NCI-H82 treated with DMSO at 0.1 percent for 48 hours (cell line): Measurements from ENCODE around the gene KLHL29.

ENCODE experiments used
- DNase-seq: peaks from one replicate; lab custom pipeline; 2025; ENCODE audit not compliant: unreplicated experiment; lab: John Stamatoyannopoulos, UW

Gene KLHL29

DNA sequence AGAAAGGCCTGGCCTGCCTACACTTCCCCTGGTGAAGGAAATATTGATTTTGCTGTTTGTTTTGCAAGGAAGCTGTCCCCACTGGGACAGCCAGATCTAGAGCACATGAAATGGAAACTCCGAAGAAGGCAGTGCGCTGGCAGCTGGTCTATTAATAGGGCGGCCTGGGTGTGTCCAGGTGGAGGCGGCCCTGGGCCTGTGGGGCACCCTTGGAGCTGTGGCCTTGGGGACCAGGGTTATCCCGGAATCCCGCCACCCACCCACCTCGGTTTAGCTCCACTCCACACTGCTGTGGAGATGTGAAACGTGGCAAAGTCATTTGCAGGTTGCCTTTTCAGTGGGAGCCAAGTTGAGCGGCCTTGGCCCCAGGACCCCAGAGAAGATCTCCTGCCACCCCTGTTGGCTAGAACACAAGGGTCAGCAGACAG is 204.3 kb downstream of the KLHL29 start:
- DNase-seq = no peak

DNA sequence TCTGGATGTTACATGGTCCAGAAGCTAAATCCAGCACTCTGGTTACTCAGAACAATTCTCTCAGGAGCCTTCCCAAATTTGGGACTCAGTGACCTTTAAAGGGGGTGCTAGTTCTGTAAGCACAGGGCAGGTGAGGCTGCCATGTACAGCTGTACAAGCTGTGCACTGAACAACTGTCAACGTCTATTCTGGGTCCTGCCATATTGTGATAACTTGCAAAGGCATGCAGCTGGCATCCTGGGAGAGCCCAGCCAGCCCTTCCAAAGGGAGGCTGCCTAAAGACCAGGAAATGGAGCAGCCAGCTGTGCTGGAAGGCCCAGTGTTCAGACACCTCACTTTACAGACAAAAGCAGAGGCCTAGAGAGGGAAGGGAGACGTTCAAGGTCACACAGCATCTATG is 204.8 kb downstream of the KLHL29 start:
- no peak for DNase-seq

DNA sequence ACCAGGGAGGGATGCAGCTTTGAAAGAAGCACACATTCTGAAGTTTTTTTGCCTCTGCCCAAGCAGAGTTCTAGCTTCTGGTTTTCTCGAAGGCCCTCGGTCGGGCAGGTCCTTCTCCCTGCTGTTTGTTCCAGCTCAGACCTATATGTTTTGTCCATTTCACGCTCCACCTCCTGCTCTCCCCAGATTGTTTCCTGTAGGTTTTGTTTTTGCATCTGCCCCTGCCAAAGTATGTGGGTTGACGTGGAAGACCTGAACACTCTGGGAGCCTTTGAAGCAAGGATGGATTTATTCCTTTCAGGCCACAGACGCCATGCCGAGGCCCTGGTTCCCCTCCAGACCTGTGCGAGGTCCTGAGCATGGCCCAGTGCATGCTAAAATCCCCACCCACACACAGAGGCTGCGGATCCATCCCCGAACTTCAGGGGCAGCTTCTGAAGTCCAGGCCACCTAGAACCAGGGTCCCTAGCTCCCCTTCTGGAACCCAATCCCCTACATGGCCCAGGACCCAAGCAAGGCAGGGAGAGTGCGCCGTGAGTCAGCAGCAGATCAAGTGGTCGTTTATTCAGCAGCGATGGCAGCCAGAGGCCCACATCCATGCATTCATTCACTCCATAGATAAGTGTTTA is 205.4 kb downstream of the KLHL29 start:
- DNase-seq = no peak

DNA sequence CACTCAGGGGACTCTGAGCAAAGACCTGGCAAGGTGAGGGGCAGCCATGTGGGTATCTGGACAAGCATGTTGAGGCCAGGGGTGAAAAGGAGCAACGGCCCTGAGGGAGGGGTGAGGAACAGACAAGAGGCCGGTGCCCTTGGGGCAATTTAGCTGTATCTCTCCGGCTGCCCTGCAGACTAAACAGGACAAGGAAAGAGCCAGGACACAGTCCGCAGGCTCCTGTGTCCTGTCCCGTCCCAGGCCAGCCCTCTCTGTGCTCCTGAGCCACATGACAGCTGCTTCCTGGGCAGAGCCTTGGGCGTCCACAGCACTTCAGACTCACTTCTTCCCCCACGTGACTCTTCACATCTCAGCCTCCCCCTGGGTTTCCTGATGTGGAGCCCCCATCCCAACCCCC is 206.1 kb downstream of the KLHL29 start:
- no peak for DNase-seq

DNA sequence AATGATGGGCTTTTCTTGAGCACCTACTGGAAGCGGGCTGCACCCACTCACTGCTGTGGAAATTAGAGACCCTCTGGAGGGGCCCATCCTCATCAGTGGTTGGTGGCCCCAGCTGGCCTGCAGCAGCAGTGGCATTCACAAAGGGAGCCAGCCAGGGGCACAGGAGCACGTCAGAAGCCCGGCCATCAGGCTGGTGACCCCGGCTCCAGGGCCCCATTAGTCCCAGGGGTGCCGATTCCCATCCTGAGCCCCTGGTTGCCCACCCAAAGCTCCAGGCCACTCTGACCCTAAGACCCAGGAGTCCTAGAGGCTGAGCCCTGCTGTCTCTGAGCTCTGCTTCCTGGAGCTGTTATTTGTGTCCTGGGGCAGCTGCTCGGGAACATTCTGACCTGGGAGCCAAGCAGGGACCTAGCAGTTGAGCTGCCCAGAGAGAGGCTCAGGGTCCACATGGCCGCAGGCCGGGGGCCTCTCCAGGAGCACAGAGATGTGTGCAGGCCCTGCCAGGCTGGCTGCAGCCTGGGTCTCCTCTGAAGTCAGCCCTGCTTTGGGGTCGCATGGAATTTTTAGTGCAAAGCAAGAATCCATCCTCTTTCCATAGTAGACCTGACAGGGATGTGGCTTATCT is 207.2 kb downstream of the KLHL29 start:
- DNase-seq = no peak

DNA sequence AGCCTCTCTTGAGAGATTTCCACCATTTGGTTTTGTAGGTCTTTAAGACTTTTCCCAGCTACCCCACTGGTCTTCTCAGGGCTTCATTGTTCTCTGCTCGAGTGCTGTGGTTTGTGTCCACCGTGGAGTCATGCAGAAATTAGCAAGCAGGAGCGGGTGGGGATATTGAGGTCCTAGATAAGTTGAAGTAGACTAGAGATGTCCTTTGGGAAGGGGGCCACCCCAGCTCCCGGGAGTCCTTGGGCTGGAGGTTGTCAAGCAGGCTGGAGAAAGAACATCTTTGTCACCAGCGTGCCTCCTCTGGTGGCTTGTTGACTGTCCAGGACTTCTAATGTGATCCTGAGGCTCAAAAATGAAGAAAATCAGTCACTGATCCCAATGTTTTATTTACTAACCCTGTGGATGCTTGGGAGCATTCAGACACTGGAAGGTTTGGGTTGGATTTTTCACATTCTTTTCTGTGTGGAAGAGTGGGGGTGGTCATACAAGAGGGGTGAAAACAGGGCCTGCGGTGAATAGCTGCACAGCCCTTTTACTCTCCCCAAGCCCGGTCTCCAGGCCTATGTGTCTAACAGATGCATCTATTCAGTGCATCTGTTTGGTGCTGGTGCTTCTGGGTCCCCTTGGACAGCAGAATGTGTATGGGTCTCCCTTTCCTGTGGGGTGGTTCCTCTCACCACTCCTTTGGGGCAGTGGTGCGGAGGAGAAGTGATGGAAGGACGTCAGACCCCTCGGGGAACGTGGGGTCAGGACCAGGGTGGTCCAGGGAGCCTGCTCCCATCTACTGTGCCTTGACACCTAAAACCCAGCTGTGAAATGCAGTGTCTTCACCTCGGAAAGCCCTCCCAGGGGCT is 208.1 kb downstream of the KLHL29 start:
- DNase-seq = no peak

DNA sequence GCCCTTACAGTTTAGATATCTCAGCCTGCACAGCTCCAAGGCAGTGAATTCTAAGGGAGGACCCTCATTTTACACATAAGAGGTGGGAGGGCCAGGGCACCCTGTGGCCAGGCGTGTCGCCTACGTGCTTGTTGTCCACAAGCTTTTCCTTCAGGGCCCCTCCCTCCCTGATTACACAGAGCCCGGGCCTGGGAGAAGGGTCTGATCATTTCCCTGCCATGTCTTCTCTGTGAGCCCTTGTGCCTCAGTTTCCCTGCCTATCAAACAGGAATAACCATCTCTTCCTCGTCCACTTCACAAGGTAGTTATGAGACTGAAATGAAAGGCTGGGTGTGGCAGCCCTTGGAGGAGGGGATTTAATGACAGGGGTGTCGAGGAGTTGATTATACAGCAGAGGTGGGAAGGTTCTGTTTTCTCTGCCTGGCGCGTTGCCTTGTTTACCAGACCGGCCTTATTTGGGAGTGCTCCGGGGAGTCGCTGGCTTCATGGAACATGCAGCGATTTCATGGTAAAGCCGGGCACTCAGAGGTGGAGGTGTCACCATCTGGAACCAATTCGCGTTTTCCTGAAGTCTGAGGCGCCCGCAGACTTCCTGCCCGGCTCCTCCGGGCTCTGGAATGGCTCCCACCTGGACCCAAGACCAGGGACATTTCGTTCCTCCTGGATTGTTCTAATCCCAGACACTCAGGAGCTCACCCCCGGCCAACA is 208.9 kb downstream of the KLHL29 start:
- no peak for DNase-seq

DNA sequence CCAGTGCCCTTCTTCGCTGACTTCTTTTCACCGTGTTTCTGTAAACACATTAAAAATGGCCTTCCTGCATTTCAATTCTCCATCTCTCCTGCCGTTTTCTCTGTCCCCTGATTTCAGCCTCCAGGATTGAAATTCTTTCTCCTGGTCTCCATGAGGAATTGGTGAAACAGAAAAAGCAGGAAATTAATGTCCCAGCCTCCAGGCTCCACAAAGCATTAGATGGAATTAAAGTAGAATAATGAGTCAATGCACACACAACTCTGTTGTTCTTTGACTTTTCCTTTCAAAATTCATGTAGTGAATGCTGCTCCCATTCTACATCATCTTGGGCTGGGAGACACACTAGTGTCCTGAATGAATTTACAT is 209.5 kb downstream of the KLHL29 start:
- no peak for DNase-seq

DNA sequence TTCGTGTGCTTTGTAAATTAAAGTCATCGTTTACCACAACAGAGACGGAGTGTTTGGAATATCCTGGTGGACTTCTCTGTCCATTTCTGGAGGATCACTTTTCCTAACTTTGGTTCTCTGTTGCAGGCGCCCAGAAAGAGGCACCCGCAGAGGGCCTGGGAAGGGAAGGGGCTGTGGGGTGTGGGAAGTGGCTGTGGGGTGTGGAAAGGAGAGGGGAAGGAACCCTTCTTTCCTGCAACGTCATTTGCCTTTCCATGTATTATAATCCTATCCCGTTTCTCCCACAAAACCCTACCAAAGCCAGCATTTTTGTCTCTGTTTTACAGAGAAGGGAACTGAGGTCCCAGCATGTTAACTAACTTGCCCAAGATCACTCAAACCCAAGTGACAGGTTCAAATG is 210.0 kb downstream of the KLHL29 start:
- DNase-seq = no peak

DNA sequence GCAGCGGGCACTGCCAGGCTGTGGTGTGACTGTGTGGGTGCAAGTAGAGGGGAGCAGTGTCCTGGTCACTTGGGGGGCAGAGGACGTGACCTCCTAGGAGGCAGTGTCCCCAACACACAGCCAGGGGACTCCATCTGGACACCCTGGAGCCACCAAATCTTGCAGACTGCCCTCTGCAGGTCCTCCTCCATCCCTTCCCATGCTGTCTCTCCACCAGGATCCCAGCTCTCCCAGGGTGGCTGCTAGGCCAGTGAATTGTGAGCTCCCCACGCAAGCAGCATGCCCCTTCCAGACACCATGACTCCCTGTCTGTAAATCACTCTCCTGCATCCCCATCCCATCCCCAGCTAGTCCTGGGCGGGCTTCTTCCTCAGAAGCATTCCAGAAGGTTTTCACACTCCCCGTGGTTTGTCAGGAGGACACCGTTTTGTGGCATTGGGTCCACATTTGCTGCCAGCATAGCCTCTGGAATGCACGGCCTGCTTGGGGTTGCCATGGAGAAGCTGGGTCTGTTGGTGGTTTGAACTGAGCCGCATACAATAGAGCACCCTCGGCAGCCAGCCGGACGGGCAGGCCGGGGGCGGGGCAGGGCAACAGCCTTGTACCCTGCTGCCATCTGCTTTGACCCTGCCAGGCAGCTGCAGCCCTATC is 210.7 kb downstream of the KLHL29 start:
- DNase-seq = no peak

DNA sequence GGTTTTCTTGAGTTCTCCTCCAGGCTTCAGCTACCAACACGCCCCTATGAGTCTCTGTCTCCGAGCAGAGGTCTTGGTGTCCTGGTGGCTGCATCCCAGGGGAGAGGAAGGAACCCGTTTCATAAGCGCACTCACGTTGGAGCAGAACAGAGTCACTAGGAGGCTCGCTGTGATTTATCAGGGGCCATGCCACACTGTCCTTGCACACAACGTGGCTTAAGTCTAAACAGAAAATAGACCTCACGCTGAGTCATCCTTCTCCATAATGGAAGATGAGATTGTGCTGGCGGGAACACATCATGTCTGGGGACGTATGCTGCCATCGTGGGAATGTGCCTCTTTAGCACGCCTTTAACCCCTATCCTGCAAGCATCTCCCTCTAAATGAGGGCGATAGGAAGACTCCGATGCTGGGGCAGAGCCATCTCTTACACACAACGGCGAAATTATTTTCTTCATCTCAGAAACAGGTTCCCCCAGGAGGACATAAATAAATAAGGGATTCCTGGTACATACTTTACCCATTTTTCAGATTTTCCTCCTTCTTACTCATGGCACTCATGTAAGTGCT is 211.4 kb downstream of the KLHL29 start:
- DNase-seq = no peak

DNA sequence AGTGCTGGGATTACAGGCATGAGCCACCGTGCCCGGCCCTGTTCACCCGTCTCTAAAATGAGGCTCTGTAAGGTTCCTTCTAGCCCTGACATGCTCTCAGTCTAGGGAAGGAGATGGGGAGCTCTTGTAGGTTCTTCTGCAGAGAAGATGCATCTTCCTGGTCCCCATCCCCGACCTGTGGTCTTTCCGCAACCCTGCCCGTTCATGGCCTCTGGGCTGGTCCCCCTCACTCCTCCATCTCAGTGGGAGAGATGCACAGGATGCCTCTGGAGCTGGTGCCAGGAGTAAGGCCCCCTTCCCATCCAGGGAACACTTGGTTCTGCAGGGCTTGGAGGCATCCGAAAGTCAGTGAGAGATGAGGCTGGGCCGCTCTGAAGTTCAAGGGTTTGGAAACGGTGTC is 212.7 kb downstream of the KLHL29 start:
- no peak for DNase-seq

DNA sequence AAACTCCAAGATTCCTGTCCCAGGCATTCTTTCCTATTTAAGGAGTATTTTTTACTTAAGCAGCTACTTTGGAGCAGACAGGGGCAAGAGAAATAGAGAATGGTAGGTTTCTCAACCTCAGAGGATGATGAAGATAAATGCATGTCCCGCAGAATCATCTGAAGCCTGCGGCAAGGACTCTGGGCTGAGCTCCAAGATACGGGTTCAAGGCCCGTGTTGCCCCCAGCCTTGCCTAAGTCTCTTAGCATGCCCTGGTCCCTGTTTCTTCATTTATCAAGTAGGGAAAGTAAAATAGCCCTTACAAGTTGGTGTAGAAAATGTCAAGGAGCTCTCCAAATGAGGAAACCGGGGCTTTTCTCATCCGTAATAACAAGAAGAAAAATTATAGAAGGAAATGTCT is 214.0 kb downstream of the KLHL29 start:
- no peak for DNase-seq

DNA sequence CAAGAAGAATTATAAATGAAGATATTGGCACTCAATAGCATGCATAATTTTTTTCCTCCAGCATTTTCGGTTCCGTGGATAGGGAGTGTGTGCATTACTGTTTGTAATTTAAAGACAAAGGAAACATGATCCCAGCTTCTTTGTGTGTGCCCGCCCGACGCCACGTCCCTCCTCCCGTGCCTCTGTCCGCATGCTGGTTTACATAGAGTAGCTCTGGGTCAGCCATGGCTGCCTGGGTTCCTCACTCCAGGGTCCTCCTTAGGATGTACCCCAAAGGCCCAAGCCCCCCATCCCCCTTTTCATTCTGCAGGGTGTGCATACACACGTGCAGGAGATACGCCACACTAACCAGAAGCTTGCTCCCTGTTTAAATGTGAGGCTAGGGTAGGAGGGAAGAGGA is 214.7 kb downstream of the KLHL29 start:
- no peak for DNase-seq

DNA sequence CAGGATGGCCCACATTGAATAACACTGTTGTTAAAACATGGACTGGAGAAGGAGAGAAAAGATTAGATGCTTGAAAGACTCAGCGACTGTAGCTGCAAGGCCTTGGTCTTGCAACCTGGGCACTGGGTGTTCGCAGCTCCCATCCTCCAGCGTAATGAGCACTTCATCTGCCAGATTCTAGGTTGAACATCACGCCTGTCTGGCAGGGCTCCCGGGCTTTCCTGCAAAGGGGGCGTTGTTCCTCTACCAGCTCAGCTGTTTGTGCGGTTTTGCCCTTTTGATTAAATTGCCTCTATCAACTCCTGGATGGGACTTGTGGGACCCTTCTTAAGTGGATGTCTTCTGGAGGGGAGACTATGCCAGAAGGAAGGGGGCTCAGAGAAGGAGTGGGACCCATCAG is 215.4 kb downstream of the KLHL29 start:
- no peak for DNase-seq

DNA sequence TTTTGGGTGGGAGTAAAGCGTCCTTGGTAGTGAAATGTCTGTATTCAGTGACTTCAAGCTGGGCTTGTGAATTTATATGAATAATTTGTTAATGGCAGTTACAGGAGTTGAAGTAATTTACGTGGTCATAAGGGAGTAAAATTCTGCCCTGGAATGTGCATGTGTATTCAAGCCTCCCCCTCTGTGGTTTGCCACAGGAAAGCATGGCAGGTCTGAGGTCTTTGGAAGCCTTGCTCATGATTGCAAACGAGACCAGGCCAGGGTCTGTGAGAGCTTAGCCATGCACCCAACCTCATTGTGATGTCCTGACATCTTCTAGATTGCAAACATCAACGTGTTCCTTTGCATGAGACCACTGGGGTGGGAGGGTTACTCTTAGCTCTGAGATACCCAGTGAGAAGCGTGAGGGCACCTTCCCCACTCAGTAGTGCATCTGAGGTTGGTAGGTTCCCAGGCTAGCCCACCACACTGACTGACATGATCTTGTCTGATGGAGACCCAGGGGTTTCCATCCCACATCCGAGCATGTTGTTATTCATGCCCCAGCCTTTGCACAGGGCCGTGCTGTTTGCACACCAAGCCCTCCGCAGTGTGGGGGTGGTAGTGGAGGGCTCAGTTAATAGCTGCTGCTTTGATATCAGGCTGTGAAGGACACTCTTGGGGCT is 216.5 kb downstream of the KLHL29 start:
- no peak for DNase-seq

DNA sequence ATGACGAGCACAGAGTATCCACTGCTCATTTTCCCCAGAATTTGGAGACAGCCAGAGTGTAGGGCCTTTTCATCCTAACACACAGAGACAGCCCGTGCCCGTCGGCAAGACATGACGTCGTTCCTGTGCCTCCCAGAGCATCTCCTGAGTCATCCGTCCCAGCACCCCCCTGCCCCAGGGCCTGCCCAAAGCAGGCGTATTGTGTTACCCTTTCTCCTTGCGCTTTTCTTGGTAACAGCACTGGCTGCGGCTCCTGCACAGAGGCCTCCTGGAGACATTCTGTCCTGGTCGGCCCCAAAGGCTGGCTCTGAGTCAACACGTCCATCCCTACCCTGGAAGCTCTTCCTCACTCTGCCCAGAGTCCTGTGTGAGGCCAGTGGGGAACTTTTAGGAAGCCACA is 217.1 kb downstream of the KLHL29 start:
- DNase-seq = no peak

DNA sequence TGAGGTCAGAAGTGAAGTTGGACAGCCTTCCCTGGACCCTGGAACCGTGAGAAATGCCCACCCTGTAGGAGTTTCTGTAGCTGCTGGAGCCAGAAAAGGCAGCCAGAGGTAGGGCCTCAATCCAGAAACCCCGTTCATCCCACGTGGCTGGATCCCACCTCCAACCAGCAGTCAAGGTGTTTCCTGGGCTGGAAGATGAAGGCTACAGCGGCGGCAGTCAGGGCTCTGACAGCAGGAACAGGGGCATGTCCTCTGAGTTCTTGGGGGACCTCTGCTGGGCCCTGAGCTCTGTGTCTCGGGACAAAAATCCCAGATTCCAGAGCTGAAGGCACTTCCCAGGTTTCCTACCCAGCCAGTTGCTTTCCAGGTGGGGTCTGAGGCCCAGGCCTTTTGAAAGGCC is 218.2 kb downstream of the KLHL29 start:
- no peak for DNase-seq

DNA sequence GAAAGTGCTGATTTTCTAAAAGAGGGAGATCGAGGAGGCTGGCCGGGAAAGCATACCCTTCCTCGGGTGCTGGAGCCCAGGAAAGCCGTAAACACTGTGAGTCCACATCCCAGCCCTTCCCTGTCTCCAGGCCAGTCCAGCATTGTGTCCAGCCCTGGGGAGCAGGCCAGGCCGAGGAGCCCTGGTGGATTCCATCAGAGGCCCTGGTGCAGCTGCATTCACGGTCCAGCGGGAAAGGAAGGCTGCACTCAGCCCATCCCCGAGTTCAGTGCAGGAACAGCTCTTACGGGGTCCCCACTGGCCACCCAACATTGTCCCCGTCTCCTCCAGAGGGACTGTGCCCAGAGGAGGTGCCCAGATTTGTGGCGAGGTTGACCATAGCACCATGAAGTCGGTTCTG is 218.6 kb downstream of the KLHL29 start:
- DNase-seq = no peak

DNA sequence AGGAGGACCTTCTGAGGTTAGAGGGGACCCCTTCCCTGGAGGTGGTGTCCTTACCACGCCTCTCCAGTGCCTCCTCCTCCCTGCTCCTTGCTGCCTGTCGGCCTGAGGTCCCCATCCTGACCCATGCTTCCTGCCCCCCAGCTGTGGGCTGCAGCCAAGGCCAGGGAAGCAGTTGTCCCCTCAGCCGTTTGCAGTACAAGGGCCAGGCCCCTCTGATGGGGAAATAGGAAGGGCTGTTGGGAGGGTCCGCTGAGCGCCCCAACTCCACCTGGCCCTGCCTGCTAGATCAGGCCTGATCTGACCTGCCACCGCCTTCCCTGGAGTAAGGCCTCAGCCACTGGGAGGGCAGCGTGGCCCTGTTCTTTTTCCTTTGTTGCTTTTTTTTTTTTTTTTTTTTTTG is 219.8 kb downstream of the KLHL29 start:
- no peak for DNase-seq
